ENCODE measurements around the gene MSL3B.

DNA sequence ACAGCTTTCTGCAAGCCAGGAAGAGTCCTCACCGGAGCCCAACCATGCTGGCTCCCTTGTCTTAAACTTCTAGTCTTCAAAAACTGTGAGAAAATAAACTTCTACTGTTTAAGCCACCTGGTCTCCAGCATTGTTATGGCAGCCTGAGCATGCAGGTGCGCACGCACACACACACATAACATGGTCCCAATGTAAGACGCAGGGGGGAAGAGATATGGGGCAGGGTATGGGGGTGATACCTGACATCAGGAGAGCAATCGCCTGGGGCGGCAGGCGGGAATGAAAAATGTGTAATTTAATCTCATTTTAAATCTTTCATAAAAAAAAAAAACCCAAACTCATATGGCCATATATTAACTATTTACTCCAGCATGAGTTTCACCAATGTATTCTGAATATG, 31.8 kb downstream of the MSL3B start:
- TF ChIP-seq, protein P1, sequence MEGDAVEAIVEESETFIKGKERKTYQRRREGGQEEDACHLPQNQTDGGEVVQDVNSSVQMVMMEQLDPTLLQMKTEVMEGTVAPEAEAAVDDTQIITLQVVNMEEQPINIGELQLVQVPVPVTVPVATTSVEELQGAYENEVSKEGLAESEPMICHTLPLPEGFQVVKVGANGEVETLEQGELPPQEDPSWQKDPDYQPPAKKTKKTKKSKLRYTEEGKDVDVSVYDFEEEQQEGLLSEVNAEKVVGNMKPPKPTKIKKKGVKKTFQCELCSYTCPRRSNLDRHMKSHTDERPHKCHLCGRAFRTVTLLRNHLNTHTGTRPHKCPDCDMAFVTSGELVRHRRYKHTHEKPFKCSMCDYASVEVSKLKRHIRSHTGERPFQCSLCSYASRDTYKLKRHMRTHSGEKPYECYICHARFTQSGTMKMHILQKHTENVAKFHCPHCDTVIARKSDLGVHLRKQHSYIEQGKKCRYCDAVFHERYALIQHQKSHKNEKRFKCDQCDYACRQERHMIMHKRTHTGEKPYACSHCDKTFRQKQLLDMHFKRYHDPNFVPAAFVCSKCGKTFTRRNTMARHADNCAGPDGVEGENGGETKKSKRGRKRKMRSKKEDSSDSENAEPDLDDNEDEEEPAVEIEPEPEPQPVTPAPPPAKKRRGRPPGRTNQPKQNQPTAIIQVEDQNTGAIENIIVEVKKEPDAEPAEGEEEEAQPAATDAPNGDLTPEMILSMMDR (IDR thresholded peaks at IDR 0.05): no peak
- TF ChIP-seq POLR2A (IDR thresholded peaks at IDR 0.05): no peak

Data from right lobe of liver (tissue), 4 donors.